AG04450 (cell line): ENCODE measurements around the gene CRBN. TPM values are rescaled to one million over a fixed set of nuclear protein-coding genes. Genes with fewer than 3 reads are reported as not detected.

Experiments
- CTCF ChIA-PET: fragments of 300-600, 350-600 bp; formaldehyde crosslinking; extraction: SDS; loops from one replicate; lab custom pipeline; 2022; ENCODE audit warnings: antibody characterized with exemption, inconsistent platforms; lab: Charles Lee
- POLR2A ChIA-PET: fragments of 350-600 bp; formaldehyde crosslinking; extraction: SDS; loops from one replicate; lab custom pipeline; 2021; ENCODE audit warnings: antibody characterized with exemption, inconsistent platforms; lab: Yijun Ruan, JAX
- DNase-seq: peaks from one replicate; pipeline ENCODE4 v3.0.0-alpha.2; 2011; ENCODE audit warnings: low read depth, low spot score
- H3K27ac ChIP-seq: one replicate; pipeline ENCODE4 v1.5.1; 2012; ENCODE audit warnings: low read depth, low read length, control low read depth
- H3K27me3 ChIP-seq: one replicate; pipeline ENCODE4 v1.6.0; 2012; ENCODE audit warnings: low read length; ENCODE audit not compliant: control insufficient read depth, insufficient read depth
- H3K4me3 ChIP-seq: 2 replicates; pipeline ENCODE4 v1.5.1; 2011; ENCODE audit warnings: mild to moderate bottlenecking, low read depth, low read length, control low read depth
- H3K9me3 ChIP-seq: 2 replicates; pipeline ENCODE4 v1.5.1; 2012; ENCODE audit warnings: low read length; ENCODE audit not compliant: control insufficient read depth, insufficient read depth
- CTCF ChIP-seq: IDR thresholded peaks from 2 replicates; pipeline ENCODE4 v1.5.1; 2011; ENCODE audit warnings: low read depth, low read length, control low read depth, inconsistent platforms
- polyA plus RNA-seq: library from polyadenylated mRNA; depleted of rRNA; stranded (reverse); fragments of >200 nt; gene quantifications from 2 replicates; pipeline ENCODE4 v1.2.3, GENCODE V29; 2011

CRBN gene
- polyA plus RNA-seq, 1 experiment: 44.2 TPM

GRCh38 chr3:3160826-3161225 is 18.7 kb downstream of the CRBN start:
- Histone ChIP-seq H3K27ac (no peak overlapping the region), H3K4me3 (no peak overlapping the region), H3K9me3 (no peaks in the 10 kb centered on the region), H3K27me3 (no peaks in the 10 kb centered on the region)
- ChIA-PET POLR2A (no interaction called here), CTCF (interaction anchor here (0.8 to 1.3 kb wide), 3 partner anchors 9 to 18 kb away, joined by 4 to 5 read pairs (median 5); no protein-coding TSS in a partner anchor)
- DNase-seq: no peak
- TF ChIP-seq CTCF: no peak

- H3K27me3 ChIP-seq: no peaks in the 10 kb centered on the region
Observed at GRCh38 chr3:3157484-3157883, 22.0 kb downstream of the CRBN start.

GRCh38 chr3:3154879-3155610 is 24.4 kb downstream of the CRBN start:
- CTCF ChIA-PET: no interaction called here
- TF ChIP-seq CTCF: no peak
- Histone ChIP-seq H3K4me3 (no peak overlapping the region), H3K27me3 (no peaks in the 10 kb centered on the region), H3K27ac (no peak overlapping the region), H3K9me3 (no peaks in the 10 kb centered on the region)
- DNase-seq: no peak
- POLR2A ChIA-PET: no interaction called here

More at GRCh38 chr3:3157484-3157883, 22.0 kb downstream of the CRBN start:
- TF ChIP-seq CTCF: no peak
- ChIA-PET POLR2A (no interaction called here), CTCF (interaction anchor here (0.8 to 1.4 kb wide), 2 partner anchors 13 to 43 kb away, joined by 3 to 4 read pairs; no protein-coding TSS in a partner anchor)
- no peak for DNase-seq
- Histone ChIP-seq H3K4me3 (no peak overlapping the region), H3K9me3 (no peaks in the 10 kb centered on the region), H3K27ac (no peak overlapping the region)

- H3K4me3 ChIP-seq: no peak overlapping the region
- H3K27ac ChIP-seq: no peak overlapping the region
- DNase-seq: no peak
- TF ChIP-seq CTCF: no peak
- no peaks in the 10 kb centered on the region for H3K27me3 ChIP-seq
- CTCF ChIA-PET: interaction anchor here (0.6 to 1.5 kb wide), 5 partner anchors 16 to 28 kb away, joined by 3 to 8 read pairs (median 3); partner anchors contain the start of gene CRBN
- H3K9me3 ChIP-seq: no peaks in the 10 kb centered on the region
- POLR2A ChIA-PET: no interaction called here
Observed at GRCh38 chr3:3151513-3151912, 28.0 kb downstream of the CRBN start.

GRCh38 chr3:3149560-3149959 is 29.9 kb downstream of the CRBN start:
- DNase-seq: no peak
- no peak for TF ChIP-seq CTCF
- CTCF ChIA-PET: interaction anchor here (1.2 kb wide), 1 partner anchor 30 kb away, joined by 3 read pairs; the partner anchor contains the start of gene CRBN

More at GRCh38 chr3:3149560-3149959, 29.9 kb downstream of the CRBN start:
- Histone ChIP-seq H3K4me3 (no peak overlapping the region), H3K27me3 (no peaks in the 10 kb centered on the region), H3K9me3 (no peaks in the 10 kb centered on the region), H3K27ac (no peak overlapping the region)
- POLR2A ChIA-PET: no interaction called here
